ENCODE measurements around the gene ARSA. TPM values are rescaled to one million over a fixed set of nuclear protein-coding genes. Genes with fewer than 3 reads are reported as not detected.

ARSA gene
- total RNA-seq, 2 experiments from 2014 or later = 31.6 to 34.4 TPM

DNA sequence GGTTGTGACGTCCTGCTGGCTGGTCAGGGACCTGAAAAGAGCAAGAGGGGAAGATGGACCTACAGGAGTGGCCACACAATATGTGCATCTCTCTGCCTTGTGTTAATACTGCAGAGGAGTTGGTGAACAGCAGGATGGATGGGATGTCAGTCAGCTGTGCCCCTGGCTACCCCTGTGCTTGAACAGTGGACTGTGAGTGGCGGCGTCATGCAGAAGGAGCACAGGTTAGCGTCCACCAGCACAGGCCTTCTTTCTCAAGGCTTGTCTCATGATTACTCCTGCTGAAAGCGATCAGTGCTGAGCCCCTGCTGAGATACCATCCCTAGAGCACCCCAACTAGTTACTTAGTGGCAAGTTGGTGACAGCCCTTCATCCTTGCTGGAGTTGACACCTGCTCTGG, 41.5 kb downstream of the ARSA start:
- intact Hi-C loops (cut with micrococcal nuclease; ENCODE audit: unreplicated experiment) = no loop called here
- CTCF ChIA-PET (ENCODE audit: unreplicated experiment) = no interaction called here
- POLR2A ChIA-PET = no interaction called here
- Histone ChIP-seq H4K20me1 (ENCODE audit: insufficient read depth, low read length) (0 out of 2 replicates have a peak, but pooled peaks cover 4% of the 10 kb centered on the region), H3K36me3 (ENCODE audit: insufficient read depth, low read length) (0 out of 2 replicates have a peak, but pooled peaks cover 4% of the 10 kb centered on the region), H2AFZ (ENCODE audit: low read length) (no peak overlapping the region), H3K27ac (ENCODE audit: low read depth, low read length, poor library complexity, severe bottlenecking) (no peak overlapping the region), H3K4me3 (ENCODE audit: low read depth, low read length, poor library complexity, severe bottlenecking) (no peak overlapping the region), H3K79me2 (ENCODE audit: insufficient read depth, low read depth, low read length) (peaks cover 15% of the 10 kb centered on the region), H3K9me2 (ENCODE audit: insufficient read depth, low read length) (no peaks in the 10 kb centered on the region), H3K9me3 (ENCODE audit: low read length) (no peaks in the 10 kb centered on the region), H3K4me2 (ENCODE audit: low read length) (no peak overlapping the region), H3K4me1 (ENCODE audit: insufficient read depth, low read length, poor library complexity, severe bottlenecking) (peaks cover 10% of the 10 kb centered on the region)
- BruUV-seq (replicated peaks) = no TSS peak
- TF ChIP-seq EZH2phosphoT487 (IDR thresholded peaks at IDR 0.05; ENCODE audit: borderline replicate concordance, low read depth, low read length) = no peak
- TF ChIP-seq, protein P1, sequence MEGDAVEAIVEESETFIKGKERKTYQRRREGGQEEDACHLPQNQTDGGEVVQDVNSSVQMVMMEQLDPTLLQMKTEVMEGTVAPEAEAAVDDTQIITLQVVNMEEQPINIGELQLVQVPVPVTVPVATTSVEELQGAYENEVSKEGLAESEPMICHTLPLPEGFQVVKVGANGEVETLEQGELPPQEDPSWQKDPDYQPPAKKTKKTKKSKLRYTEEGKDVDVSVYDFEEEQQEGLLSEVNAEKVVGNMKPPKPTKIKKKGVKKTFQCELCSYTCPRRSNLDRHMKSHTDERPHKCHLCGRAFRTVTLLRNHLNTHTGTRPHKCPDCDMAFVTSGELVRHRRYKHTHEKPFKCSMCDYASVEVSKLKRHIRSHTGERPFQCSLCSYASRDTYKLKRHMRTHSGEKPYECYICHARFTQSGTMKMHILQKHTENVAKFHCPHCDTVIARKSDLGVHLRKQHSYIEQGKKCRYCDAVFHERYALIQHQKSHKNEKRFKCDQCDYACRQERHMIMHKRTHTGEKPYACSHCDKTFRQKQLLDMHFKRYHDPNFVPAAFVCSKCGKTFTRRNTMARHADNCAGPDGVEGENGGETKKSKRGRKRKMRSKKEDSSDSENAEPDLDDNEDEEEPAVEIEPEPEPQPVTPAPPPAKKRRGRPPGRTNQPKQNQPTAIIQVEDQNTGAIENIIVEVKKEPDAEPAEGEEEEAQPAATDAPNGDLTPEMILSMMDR (conservative IDR thresholded peaks at IDR 0.05; ENCODE audit: low read length) = no peak
- DNase-seq (ENCODE audit: low spot score) = no peak

DNA sequence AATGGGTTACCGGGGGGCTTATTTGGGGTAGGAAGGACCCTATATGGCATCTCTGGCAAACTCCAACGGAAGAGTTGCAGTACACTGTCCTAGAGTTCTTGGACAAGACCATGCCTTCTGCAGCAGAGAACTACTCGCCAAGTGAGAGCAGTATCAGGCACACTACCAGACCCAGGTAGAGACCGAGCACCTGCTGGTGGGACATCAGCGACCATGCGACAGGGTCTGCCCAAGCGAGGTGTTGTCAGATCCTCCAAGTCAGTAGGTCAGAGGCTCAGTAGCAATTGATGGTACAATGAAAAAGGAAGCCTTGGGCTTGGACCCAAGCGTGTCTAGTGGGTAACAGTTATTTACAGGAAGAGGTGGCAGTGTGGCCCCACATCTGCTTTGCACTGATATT, 42.2 kb downstream of the ARSA start:
- BruUV-seq (replicated peaks) = no TSS peak
- Histone ChIP-seq H4K20me1 (ENCODE audit: insufficient read depth, low read length) (0 out of 2 replicates have a peak, but pooled peaks cover 7% of the 10 kb centered on the region), H2AFZ (ENCODE audit: low read length) (no peak overlapping the region), H3K36me3 (ENCODE audit: insufficient read depth, low read length) (peaks cover 11% of the 10 kb centered on the region), H3K4me2 (ENCODE audit: low read length) (no peak overlapping the region), H3K9me3 (ENCODE audit: low read length) (no peaks in the 10 kb centered on the region), H3K4me1 (ENCODE audit: insufficient read depth, low read length, poor library complexity, severe bottlenecking) (peaks cover 15% of the 10 kb centered on the region), H3K9me2 (ENCODE audit: insufficient read depth, low read length) (no peaks in the 10 kb centered on the region), H3K4me3 (ENCODE audit: low read depth, low read length, poor library complexity, severe bottlenecking) (no peak overlapping the region), H3K27ac (ENCODE audit: low read depth, low read length, poor library complexity, severe bottlenecking) (no peak overlapping the region), H3K79me2 (ENCODE audit: insufficient read depth, low read depth, low read length) (peaks cover 20% of the 10 kb centered on the region)
- ChIA-PET CTCF (ENCODE audit: unreplicated experiment) (no interaction called here), POLR2A (interaction anchor here (0.5 kb wide), 1 partner anchor 481 kb away, joined by 4 read pairs; no protein-coding TSS in a partner anchor)
- intact Hi-C loops (cut with micrococcal nuclease; ENCODE audit: unreplicated experiment) = no loop called here
- TF ChIP-seq EZH2phosphoT487 (IDR thresholded peaks at IDR 0.05; ENCODE audit: borderline replicate concordance, low read depth, low read length) = no peak
- TF ChIP-seq, protein P1 (conservative IDR thresholded peaks at IDR 0.05; ENCODE audit: low read length) = no peak
- no peak for DNase-seq (ENCODE audit: low spot score)

DNA sequence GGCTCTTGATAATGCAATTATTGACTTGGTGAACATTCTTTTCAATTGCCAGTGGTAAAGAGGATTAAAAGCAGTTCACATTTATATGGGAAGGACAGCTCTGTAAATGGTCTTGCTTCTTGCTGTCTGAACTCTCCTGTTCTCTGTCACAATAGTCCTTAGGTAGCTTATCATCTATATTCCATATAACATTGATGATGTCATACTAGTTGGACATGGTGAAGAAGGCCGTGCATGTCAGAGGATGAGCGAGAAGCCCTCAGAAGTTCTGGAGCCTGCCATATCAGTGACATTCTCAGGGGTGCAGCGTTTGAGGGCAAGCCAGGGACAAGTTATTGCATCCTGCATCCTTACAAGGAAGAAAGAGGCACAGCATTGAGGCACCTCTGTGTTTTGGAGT, 42.7 kb downstream of the ARSA start:
- Histone ChIP-seq H3K79me2 (ENCODE audit: insufficient read depth, low read depth, low read length) (peaks cover 20% of the 10 kb centered on the region), H3K9me3 (ENCODE audit: low read length) (no peaks in the 10 kb centered on the region), H3K36me3 (ENCODE audit: insufficient read depth, low read length) (peaks cover 16% of the 10 kb centered on the region), H2AFZ (ENCODE audit: low read length) (no peak overlapping the region), H3K9me2 (ENCODE audit: insufficient read depth, low read length) (no peaks in the 10 kb centered on the region), H3K4me3 (ENCODE audit: low read depth, low read length, poor library complexity, severe bottlenecking) (no peak overlapping the region), H3K27ac (ENCODE audit: low read depth, low read length, poor library complexity, severe bottlenecking) (no peak overlapping the region), H4K20me1 (ENCODE audit: insufficient read depth, low read length) (0 out of 2 replicates have a peak, but pooled peaks cover 7% of the 10 kb centered on the region), H3K4me1 (ENCODE audit: insufficient read depth, low read length, poor library complexity, severe bottlenecking) (peaks cover 15% of the 10 kb centered on the region), H3K4me2 (ENCODE audit: low read length) (no peak overlapping the region)
- no TSS peak for BruUV-seq (replicated peaks)
- ChIA-PET POLR2A (no interaction called here), CTCF (ENCODE audit: unreplicated experiment) (no interaction called here)
- intact Hi-C loops (cut with micrococcal nuclease; ENCODE audit: unreplicated experiment) = no loop called here
- TF ChIP-seq, protein P1 (conservative IDR thresholded peaks at IDR 0.05; ENCODE audit: low read length) = no peak
- no peak for TF ChIP-seq EZH2phosphoT487 (IDR thresholded peaks at IDR 0.05; ENCODE audit: borderline replicate concordance, low read depth, low read length)
- no peak for DNase-seq (ENCODE audit: low spot score)
